NCI-H187 (cell line): Measurements from ENCODE around the gene OGFR.

Experiments used
- DNase-seq, 2 experiments: peaks; one replicate each; lab custom pipeline; 2025; lab: John Stamatoyannopoulos, UW

OGFR gene

DNA sequence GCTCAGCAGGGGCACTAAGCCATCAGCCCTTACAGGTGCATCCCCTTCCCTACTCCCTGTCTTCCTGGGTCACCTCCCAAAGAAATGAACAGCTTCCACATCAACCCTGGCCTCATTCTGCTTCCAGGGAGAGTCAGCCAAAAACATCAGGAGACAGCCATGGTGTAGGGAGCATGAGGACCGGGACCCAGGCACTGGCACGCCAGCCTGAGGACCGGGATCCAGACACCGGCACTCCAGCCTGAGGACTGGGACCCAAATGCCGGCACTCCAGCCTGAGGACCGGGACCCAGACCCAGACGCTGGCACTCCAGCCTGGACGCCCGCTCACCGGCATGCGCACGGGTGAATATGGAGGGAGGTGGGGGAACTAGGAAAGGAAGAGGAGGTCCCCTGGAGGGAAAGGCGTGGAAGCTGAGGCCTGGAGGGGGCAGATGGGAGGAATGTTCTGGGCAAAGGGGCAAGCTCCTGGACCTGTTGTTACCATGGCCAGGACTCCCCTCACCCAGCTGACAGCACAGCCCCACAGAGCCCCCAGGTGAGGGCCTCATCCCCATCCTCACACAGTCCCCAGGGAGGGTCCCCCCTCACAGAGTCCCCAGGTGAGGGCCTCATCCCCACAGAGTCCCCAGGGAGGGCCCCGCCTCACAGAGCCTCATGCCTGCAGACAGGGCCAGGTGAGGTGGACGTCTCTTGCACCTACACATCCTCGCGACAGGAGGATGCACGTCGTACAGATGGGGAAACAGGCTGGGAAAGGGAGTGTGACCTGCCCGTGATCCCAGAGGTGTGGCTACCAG lies 34.3 kb upstream of the OGFR start:
- DNase-seq: no peak

DNA sequence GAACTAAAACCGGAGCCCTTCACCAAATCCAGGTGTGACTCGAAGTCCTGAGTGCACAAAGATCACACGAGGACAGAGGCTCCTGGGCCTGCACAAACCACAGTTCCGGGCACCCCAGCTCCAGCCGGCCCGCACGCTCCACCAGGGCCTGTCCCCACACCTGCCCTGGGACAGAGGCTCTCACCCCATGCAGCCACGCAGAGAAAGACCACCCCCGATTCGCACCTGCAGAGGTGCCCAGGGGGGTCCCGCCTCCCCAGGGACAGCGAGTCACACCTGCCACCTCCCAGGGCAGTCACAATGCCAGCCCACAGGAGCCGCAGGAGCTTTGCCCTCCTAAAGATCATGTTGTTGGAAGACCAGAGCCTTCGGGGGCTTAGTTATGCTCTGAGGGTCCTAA lies 33.7 kb upstream of the OGFR start:
- DNase-seq: no peak

DNA sequence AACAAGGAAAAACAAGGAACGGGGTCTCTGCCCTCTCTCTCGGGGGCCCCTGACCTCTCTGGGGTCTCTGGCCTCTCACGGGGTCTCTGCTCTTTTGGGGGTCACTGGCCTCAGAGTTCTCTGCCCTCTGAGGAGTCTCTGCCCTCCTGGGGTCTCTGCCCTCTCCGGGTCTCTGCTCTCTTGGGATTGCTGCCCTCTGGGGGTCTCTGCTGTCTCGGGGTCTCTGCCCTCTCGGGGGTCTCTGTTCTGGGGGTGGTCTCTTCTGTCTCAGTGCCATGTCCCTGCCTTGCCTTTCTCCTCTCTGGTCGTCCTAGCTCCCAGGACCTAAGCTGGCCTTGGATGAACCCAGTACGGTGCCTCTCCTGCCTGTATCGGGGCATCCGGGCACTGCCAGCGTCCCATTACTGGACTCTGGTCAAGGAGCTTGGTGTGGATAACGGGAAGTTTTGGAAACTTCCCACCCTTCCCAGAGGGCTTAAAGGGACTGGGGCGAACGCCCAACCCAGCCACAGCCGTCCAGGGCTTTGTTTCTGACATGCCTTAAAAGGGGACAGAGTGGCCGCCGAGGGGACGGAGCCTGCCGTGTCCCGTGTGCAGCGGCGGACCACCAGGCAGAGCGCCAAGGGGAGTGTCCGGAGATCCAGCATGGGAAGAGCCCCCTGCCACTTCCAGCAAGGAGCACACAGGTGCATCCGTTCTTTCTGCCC lies 33.1 kb upstream of the OGFR start:
- DNase-seq: no peak

DNA sequence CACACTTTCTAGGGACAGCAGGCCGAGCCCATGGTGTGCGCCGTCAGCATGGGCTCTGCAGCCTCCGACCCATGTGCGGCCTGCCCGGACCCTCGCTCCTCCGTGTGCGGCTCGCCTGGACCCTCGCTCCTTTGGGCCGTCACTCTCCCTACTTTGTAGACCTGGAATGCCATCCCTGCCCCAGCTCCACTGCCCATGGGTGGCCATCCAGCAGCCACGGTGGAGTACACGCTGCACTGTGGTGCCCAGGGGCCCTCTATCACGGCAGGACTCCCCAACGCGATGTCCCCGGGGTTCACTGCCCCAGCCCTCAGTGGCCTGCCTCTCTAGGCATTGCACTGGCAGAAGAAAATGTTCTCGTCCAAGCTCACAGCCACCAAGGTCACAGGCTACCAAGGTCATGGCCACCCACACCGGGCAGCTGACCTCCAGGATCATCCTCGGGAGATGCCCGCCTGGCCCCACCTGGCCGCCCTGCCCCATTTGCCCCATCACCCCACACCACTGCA lies 32.5 kb upstream of the OGFR start:
- no peak for DNase-seq

DNA sequence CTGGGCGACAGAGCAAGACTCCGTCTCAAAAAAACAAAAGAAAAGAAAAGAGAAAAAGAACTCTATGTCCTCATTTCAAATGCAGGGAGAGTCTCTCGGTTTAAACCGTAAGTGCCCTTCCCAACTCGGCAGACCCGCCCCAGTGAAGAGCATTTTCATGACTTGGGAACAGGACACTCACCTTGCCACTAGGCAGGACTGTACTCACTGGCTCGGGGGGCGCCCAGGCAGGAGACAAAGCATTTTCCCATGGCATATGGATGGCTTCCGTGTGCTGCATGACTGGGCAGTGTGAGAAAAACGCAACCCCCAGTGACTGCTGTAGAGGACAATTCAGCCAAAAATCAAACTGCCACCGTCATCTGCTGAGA lies 32.0 kb upstream of the OGFR start:
- no peak for DNase-seq

DNA sequence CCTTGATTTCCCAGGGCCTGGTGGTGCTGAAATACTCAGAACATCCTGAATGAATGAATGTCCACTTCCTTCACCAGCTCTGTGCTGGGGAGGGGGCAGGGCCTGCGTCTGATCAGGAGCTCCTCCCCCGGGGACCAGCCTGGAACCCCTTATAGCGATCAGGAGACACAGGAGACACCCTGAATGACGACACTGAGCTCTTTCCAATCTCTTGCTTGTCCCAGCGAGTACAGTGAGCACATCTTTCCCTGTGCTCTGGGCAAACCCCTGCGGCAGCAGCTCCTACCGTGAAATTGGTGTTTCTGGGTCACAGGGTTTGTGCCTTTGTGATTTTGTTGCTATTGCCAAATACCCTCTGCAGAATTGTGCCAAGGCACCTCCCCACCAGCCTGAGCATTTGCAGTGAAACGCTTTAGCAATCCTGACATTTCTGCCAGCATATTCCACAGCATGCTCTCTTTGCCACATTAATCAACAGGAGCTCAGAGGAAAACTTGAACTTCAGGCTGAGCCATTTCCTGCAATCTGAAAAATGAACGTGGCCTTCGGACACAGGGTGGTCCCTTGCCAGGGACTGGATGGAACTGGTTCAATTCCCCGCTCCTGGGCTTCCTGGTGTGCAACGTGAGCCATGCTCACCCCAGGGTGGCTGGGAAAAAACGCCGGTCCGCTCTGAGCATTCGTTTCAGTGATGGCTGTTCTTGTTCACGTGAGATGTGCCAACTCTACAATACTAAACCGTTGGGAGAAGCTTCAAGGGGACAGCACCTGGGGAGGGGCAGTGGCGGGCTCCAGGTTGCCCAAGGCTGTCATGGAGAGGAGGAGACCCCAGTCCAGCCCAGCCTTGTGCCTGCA lies 31.4 kb upstream of the OGFR start:
- no peak for DNase-seq

DNA sequence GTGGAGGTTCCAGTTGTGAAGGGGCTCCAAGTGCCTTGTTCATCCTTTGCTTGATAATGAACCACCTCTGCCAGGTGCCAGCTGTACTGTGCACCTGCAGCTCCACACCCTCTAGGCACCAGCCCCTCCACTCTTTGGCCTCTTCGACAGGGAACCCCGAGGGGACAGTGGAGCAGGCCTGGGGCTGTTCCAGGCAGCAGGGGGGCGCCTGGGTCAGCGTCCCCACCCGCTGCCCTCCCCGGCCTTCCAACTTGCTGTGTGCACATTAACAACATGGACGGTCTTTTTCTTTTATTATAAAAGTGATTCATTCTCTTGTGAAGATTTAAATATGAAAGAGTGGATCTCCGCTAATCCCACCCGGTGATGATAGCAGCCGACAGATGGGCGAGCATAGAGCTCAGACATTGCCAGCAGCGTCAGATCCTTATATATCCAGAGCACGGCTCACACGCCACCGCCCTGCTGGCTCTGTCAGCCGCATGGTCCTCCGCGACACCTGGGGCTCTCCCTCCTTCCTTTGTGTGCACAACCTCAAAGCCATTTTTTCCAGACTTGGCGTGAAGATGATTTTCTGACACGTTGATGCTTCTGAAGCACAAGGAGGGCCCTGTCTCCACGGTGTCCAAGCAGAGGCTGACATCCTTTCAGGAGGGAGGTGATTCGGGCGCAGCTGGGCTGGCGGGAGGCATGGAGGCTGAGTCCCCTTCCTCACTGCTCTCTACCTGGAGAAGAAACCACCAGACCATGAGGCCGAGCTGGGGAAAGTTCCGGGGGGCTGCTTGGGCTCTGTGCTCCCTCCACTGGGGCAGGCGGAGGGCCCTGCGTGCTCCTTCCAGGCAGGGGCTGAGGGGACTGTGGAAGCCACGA lies 30.6 kb upstream of the OGFR start:
- peak; percentile 14 to 18 for DNase-seq

DNA sequence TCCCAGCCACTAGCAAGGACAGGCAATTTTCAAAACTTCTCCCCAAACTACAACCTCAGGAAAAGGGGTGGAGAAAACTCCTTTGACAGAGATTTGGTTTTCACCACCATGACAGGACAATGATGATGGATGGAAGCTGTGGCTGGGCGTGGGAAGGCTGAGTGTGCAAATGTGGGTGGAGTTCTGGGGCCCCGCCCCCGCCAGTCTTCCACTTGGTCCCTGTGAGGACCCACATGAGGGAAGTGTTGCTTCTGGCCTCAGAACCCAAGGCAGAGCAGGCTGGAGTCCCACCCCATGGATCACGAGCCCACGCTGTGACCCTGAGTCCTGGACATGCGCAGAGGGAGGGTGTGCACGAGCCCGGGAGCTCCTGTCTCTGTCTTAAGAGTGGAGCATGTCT lies 29.9 kb upstream of the OGFR start:
- DNase-seq: peak; percentile 22 to 38

DNA sequence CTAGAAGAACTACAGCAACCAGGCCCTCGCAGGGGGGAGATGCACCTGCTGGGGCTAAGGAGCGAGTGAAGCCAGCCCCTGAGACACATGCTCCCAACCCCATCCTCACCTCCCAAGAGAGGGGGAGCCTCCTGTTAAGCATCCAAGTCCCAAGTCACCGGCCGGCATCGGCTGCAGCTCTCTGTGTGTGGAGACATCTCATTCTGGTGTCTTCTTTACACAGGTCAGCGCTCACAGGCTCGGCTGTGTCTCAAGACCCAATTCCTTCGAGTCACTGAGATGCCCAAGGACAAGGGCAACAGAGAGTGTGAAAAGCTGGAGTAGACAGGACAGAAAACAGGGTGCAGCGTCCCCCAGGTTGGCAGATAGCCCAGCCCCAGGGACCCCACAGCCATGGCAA lies 29.4 kb upstream of the OGFR start:
- no peak for DNase-seq

DNA sequence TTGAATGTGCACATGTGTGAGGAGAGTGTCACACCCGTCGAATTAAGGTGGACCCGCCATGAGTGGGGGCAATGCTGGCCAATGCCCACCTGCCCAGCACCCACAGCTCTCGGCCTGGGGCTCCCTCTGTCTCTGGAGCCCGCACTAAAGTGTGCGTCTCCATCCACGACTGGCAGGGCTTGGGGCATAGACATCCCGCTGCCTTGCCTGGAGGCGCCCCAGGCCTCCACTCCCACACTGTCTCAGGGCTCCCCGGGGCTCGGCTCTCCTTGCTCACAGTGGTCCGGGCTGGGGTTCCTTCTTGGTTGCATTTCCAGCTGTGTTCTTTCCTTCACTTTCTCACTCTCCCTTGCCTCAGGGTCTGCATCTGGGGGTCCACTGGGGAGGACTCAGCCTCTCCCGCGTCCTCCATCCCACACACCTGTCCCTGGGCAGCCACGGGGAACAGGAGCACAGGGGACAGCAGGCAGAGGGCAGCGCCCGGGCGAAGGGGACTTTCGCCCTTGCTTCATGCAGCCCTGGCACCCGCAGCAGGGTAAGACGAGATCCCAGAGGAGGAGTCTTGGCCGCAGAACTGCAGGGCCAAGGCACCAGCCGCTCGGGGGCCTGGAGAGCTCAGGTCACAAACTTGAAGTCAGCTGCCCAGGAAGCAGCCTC lies 28.5 kb upstream of the OGFR start:
- no peak for DNase-seq

DNA sequence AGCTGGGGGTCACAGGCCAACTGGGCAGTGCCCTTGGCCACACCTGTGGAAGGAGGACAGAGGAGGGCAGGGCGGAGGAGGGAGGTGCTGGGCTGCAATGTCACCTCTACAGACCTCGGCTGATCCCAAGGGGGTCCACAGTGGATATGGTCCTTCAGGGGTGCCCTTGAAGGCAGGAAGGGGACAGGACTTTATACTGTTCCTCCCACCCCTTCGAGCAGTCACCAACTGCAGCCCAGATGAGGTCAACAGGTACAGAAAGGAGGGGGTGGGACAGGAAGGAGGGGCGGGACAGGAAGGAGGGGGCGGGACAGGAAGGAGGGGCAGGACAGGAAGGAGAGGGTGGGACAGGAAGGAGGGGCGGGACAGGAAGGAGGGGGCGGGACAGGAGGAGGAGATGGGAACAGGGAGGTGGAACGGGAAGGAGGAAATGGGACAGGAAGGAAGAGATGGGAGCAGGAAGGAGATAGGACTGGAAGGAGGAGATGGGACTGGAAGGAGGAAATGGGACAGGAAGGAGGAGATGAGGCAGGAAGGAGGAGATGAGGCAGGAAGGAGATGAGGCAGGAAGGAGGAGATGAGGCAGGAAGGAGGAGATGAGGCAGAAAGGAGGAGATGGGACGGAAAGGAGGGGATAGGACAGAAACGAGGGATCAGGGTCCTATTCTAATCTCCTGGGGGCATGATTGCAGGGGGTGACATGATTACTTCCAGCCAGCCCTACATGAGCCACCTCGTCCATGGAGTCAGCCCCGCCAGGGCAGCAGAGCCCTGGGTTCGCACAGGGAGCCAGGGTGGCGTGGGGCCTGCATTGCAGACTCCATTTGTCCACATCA lies 27.7 kb upstream of the OGFR start:
- no peak for DNase-seq

DNA sequence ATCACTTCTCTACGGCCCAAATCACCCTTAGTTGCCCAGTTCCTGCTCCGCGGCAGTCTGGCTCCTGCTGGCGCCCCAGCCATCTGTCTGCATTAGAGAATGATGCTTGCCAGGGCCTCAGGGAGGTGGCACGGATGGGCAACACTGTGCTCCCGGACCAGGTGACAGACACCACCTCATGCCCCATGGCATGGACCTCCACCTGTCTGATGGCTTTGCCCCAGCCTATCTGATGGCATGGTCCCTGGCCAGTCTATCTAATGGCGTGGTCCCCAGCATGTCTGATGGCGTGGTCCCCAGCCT lies 27.2 kb upstream of the OGFR start:
- no peak for DNase-seq

DNA sequence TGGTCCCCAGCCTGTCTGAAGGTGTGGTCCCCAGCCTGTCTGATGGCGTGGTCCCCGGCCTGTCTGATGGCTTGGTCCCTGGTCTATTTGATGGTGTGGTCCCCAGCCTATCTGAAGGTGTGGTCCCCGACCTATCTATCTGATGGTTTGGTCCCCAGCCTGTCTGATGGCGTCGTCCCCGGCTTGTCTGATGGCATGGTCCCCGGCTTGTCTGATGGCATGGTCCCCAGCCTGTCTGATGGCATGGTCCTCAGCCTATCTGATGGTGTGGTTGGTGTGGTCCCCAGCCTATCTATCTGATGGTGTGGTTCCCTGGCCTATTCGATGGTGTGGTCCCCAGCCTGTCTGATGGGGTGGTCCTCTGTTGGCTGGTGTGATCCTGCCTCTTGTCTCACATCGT lies 26.6 kb upstream of the OGFR start:
- DNase-seq: no peak

DNA sequence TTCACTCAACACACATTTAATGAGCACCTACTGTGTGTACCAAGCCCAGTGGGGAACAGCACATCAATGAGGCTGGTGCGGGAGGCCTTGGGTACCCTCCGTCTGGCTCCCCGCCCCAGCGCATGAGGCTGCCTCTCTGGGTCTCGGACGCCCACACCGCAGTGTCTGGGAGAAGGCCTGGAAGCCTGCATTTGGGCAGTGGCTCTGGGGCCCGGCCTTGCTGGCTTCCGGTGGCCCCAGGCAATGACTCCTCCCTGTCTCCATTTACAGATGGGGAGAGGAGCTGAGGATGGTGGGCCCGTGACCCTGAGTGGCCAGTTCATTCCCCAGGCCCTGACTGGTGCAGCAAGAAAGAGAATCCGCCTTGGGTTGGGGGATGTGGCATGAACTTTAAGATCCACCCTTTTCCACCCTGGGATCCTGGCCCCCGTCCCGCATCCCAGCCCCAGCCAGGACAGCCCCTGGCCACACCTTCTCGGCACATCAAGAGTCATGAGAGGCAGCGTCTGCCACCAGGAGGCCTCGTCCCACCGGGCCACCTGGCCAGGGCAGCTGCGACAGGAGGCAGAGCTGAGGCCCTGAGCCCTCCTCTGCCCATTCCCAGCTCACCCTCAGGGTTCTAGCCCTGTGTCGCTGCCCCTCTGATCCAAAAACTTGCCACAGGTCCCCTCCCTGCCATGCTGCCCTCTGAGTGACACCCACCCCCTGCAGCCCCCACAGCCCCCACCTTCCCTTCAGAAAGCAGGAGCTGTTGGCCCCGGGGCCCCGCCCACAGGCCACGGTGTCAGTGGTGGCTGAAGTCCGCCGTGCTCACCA lies 25.8 kb upstream of the OGFR start:
- no peak for DNase-seq

DNA sequence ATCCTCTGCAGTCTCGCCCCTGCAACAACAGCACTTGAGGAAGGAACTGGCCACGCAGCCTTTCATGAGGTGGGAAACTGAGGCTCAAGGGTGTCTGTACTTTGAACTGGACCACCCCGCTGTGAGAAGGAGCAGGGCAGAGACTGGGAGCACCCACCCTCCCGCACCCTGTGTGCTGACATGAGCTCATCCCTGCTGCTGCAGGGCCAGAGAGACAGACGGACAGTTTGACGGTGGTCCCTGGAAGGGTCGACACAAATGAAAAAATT lies 25.3 kb upstream of the OGFR start:
- DNase-seq: no peak

DNA sequence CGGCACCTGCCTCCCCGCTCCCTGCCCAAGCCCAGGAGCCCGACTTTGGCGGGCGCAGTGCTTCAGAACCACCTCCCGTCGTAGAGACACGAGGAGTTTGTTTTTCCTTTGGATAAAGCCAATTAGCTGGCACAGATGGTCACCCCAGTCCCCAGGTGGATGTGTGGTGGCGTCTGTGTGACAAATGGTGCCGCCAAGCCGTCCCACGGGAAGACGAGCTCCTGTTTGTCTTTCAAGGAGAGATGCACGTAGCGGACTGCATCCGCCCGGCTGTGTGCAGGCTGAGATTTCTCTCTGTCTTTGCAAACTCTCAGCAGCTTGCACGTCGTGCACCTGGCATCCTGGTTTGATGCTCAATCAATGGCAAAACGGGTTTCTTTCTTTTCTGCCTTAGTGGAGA lies 24.4 kb upstream of the OGFR start:
- DNase-seq: peak; percentile 35 to 90

DNA sequence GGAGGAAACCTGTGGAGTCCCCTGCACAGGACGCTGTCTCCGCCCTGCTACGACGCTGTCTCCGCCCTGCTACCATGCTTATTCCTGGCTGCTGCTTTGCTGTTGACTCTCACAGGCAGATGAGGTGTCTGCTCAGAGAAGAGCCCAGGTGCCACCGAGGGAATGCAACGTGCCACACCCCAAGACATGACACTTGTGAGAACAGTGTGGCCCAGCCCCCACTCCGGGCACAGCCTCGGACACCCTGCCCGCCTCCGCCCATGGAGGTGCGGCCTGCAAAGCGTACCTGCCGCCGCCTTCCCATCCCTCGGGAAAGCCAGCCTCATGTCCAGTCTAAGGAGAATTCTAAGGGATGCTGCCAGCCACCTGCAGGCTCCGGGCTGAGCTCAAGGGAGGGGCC lies 23.9 kb upstream of the OGFR start:
- peak in 1 of 2 experiments; percentile 43 for DNase-seq

DNA sequence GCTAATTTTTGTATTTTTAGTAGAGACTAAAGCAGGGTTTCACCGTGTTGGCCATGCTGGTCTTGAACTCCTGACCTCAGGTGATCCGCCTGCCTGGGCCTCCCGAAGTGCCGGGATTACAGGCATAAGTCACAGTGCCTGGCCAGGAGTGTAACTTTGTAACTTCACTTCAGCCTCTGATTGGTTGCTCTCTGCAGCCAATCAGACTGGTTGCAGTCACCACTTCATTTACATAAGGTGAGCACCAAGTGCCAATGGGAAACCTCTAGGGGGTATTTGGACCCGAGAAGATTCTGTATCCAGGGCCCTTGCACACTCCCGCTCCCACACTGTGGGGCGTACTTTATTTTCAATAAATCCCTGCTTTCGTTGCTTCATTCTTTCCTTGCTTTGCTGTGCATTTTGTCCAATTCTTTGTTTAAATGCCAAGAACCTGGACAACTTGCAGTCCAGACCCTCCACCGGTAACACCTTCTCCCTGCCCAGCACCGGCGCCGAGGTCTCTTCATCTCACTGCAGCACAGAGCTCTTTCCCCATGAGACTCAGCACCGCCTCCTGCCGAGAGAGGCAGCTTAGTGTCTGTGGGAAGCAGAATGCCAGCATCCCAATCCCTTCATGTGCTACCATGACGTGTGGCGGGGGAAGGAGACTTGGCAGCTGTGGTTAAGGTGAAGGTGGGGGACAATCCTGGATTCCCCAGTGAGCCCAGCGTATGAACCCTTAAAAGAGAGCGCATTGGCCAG lies 22.3 kb upstream of the OGFR start:
- DNase-seq: no peak

DNA sequence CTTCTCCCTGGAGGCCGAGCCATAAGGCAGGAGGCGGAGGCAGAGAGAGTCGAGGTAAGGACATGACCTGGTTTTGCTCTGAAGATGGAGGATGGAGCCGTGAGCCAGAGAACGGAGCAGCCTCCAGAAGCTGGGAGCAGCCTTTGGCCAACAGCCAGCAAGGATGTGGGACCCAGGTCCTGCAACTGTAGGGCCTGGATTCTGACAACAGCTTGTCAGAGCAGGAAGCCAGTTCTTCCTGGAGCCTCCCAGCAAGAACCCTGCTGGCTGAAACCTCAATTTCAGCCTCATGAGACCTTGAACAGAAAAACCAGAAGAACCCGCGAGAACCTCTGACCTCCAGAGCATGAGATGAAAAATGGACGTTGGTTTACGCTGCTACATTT lies 21.7 kb upstream of the OGFR start:
- DNase-seq: no peak
